GM12873 (cell line): ENCODE results near the gene IER5L.

Experiments
- TF ChIP-seq, protein P1 (sequence below): IDR thresholded peaks from 2 replicates; pipeline ENCODE4 v1.5.1; 2012; ENCODE audit warnings: low read depth, mild to moderate bottlenecking, moderate library complexity, low read length, control low read depth; ENCODE audit not compliant: insufficient read depth; ENCODE audit errors: missing control alignments

Gene IER5L

DNA sequence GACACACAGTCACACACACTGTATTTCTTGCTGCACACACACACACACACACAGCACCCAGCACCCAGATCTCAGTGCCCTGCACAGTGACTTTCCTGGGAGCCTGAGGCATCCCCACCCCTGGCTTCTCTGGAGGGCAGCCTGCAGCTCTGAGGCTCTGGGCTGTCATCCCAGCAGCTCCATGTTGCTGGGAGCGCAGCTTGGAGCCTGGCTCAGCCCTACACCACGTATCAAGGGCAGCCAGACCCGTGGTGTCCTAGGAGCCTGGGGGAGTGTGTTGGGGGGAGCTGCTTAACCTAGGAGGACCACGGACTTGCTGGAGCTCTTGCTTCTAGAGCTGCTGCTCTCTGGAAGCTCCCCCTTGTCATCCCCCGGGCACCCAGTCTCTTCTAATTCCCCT, 5.2 kb downstream of the IER5L start:
- TF ChIP-seq, protein P1, sequence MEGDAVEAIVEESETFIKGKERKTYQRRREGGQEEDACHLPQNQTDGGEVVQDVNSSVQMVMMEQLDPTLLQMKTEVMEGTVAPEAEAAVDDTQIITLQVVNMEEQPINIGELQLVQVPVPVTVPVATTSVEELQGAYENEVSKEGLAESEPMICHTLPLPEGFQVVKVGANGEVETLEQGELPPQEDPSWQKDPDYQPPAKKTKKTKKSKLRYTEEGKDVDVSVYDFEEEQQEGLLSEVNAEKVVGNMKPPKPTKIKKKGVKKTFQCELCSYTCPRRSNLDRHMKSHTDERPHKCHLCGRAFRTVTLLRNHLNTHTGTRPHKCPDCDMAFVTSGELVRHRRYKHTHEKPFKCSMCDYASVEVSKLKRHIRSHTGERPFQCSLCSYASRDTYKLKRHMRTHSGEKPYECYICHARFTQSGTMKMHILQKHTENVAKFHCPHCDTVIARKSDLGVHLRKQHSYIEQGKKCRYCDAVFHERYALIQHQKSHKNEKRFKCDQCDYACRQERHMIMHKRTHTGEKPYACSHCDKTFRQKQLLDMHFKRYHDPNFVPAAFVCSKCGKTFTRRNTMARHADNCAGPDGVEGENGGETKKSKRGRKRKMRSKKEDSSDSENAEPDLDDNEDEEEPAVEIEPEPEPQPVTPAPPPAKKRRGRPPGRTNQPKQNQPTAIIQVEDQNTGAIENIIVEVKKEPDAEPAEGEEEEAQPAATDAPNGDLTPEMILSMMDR: no peak

DNA sequence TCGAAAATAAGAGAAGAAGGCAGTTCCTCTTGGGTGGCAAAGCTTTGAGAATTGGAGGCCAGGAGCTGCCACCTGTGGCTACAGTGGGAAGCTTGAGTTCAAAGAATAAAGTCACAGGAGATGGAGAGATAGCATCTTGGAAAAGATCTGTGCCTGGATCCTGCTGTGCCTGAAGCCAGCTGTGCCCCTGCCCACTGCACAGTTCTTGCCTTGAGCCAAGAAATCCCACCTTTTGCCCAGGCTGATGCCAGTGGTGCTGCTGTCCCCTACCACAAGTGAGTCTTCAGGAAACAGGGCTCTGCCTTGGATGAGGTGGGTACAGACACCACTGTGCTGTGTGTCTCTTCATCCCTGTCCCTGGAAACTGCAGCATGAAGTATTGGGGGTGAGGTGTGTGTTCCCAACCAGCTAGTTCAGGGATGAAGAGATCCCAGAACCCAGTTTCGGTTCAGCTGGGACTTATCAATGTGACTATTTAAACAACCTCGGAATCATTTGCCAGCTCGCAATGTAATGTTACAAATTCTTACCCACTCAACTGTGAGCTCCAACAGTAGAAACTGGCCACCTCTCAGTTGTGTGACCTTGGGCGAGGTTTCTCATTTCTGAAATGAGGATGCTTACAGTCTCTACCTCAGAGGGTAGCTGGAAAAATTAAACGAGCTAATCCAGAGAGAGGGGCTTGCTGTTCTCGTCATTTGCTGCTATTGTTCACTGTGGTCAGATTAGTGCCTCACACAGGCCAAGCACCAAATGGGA, 5.9 kb downstream of the IER5L start:
- TF ChIP-seq, protein P1: no peak

- TF ChIP-seq, protein P1: no peak
These were observed 7.8 kb downstream of the IER5L start for GRCh38 chr9:129170229-129170628.

GRCh38 chr9:129166623-129167557, 11.2 kb downstream of the IER5L start:
- TF ChIP-seq, protein P1: no peak

DNA sequence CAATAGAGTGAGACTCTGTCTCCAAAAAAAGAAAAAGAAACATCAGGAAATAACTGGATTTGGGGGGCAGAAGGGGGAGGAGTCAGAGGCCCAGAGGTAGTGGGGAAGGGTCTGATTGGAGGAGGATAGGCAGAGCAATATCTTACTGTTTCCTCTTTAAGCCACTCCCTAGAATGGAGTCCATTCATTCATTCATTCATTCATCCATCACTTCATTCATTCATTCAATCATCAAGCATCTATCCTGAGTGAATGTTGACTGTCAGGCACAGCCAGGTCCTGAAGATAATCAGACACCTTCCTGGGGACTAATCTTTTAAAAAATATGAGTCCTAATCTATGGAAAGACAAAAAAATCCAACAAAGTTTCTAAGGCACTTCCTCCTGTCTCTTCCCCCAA, 12.9 kb downstream of the IER5L start:
- TF ChIP-seq, protein P1: no peak

GRCh38 chr9:129164246-129164930, 13.7 kb downstream of the IER5L start:
- TF ChIP-seq, protein P1: no peak

DNA sequence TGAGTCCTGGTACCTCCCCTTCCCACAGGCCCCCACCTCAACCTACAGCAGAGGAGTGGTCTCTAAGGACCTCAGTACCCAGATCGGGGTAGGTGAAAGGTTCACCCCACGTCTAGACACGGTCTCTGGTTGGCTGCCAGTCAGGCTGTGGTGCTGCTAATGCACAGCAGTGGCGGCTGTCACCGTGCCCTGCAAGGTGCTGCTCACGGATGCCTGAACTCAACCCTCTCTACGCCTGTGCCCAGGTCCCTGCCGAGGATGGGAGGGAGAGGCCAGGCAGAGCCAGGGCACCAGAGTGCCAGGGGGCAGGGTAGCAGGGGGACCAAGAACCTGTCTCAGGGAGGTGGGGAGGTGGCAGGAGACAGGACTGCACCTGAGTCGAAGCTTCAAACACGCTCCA, 14.3 kb downstream of the IER5L start:
- TF ChIP-seq, protein P1: no peak
